UCSD-AML1 (cell line): ENCODE data around the gene FAM90A1.
"Not testable (repeated sequence)": the region's sequence is repeated elsewhere in the genome, so short reads cannot be mapped to it uniquely, and the experiment has no call there.

Experiments used
- DNase-seq: peaks from one replicate; lab custom pipeline; 2025; ENCODE audit not compliant: unreplicated experiment; lab: John Stamatoyannopoulos, UW

The FAM90A1 gene, protein sequence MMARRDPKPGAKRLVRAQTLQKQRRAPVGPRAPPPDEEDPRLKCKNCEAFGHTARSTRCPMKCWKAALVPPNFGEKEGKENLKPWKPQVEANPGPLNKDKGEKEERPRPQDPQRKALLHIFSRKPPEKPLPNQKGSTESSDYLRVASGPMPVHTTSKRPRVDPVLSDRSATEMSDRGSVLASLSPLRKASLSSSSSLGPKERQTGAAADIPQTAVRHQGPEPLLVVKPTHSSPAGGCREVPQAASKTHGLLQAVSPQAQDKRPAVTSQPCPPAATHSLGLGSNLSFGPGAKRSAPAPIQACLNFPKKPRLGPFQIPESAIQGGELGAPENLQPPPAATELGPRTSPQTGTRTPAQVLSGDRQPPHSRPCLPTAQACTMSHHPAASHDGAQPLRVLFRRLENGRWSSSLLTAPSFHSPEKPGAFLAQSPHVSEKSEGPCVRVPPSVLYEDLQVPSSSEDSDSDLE

GRCh38 chr12:8226992-8227731, at the start of gene FAM90A1:
Gene FAM90A1 (minus strand): TSS chr12:8227618. CDS start chr12:8224832, 2,786 bp downstream.
- peak; percentile 61 for DNase-seq

DNA sequence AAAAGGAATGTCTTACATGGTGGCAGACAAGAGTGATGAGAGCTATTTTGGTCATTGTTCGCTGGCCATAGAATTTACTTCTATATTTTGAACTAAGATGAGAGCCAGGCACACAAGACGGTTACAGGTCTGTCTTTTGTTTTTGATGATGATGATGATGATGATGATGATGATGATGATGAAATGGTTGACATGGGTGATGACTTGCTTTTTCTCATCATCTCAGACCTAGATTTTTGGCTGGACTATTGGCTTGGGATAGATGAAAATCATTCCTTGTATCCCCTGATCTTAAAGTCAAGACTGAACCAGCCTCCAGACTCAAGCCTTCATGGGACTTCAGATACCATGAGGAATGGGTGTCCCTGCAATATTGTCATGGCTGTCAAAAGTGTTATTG, 49.0 kb upstream of the FAM90A1 start:
- DNase-seq, result not testable (repeated sequence)

DNA sequence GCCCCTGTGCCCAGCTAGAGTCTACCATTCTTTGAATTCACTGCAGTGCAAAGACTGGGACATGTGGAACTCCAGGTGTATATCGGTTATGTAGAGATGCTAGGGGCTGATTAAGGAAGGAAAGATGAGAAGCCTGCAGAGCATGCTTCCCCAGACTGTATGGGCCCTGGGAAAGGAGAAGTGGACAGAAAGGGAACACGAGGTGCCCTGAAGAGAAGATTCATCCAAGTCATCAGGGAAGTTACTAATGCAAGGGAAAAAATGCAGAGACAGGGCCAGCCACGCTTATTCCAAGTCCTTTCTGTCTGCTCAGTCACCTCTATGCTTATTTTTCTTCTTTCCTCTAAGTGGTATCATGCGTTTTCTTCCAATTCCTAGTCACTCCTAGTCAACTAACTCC, 39.3 kb upstream of the FAM90A1 start:
- DNase-seq, result not testable (repeated sequence)

DNA sequence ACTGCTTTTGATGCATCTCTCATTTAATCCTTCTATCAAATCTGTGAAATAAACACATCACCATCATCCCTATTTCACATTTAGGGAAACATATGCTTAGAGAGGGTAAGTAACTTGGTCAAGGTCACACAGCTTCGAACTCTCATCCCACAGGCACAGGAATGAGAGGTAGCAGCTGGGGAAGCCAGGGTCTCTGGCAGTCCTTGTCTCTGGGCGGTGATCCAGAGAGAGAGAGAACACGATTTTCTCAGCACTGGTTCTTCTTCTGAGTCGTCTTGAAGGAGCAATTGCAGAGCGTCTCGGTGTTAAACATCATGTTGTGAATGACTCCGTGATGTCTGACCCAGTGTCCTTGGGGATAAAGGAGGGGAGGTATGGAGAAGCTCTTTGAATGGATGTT, 36.8 kb upstream of the FAM90A1 start:
- not testable (repeated sequence) for DNase-seq

DNA sequence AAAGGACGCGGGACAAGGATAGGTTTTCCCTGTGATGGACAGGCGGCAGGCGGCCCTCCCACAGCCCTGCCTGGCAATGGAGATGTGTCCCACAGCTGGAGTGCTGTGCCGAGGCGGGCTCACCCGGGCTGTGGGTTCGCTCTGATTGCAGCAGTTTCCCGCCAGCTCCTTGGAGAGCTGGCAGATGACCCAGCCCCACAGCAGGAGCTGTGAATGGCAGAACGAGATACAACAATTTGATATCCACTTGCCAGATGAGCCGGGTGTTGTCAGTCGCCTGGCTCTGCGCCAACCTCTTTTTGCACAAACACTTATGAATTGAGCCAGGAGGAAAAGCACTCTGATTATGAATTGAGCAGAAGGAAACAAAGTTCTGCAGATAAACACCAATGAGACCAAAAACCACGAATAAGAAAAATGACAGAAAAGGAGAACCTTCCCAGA, 33.7 kb upstream of the FAM90A1 start:
- DNase-seq, result not testable (repeated sequence)

- not testable (repeated sequence) for DNase-seq
Observed at GRCh38 chr12:8256356-8256755, 28.9 kb upstream of the FAM90A1 start.

GRCh38 chr12:8254705-8255104, 27.3 kb upstream of the FAM90A1 start:
- DNase-seq, result not testable (repeated sequence)

GRCh38 chr12:8252056-8252818, 24.8 kb upstream of the FAM90A1 start:
- DNase-seq, result not testable (repeated sequence)

DNA sequence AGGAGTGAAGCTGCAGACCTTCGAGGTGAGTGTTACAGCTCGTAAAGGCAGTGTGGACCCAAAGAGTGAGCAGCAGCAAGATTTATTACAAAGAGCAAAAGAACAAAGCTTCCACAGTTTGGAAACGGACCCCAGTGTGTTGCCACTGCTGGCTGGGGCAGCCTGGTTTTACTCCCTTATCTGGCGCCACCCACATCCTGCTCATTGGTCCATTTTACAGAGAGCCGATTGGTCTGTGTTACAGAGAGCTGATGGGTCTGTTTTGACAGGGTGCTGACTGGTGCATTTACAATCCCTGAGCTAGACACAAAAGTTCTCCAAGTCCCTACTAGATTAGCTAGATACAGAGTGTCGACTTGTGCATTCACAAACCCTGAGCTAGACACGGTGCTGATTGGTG, 24.2 kb upstream of the FAM90A1 start:
- not testable (repeated sequence) for DNase-seq

GRCh38 chr12:8246941-8247535, 19.6 kb upstream of the FAM90A1 start:
- DNase-seq, result not testable (repeated sequence)

DNA sequence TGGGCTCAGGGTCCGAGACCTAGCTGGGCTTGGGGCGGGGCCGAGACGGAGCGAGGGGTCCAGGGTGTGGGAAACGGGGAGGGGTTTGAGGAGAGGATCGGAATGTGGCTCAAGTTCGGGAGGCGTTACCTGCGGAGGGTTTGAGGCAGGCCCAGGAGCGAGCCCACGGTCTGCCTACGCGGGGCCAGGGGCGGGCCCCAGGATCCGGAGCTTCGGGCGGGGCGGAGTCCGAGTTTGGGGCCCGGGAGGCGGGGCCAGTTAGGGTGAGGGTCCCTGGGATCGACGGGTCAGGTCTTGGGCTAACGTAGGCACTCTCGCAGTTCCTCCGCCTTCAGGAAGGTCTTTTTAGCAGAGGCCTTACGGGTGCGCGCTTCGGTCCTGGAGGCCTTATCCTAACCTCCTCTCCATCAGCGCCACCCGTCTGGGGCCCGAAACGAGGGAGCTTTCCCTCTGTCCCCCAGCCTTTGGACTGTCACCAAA, 16.3 kb upstream of the FAM90A1 start:
- not testable (repeated sequence) for DNase-seq

DNA sequence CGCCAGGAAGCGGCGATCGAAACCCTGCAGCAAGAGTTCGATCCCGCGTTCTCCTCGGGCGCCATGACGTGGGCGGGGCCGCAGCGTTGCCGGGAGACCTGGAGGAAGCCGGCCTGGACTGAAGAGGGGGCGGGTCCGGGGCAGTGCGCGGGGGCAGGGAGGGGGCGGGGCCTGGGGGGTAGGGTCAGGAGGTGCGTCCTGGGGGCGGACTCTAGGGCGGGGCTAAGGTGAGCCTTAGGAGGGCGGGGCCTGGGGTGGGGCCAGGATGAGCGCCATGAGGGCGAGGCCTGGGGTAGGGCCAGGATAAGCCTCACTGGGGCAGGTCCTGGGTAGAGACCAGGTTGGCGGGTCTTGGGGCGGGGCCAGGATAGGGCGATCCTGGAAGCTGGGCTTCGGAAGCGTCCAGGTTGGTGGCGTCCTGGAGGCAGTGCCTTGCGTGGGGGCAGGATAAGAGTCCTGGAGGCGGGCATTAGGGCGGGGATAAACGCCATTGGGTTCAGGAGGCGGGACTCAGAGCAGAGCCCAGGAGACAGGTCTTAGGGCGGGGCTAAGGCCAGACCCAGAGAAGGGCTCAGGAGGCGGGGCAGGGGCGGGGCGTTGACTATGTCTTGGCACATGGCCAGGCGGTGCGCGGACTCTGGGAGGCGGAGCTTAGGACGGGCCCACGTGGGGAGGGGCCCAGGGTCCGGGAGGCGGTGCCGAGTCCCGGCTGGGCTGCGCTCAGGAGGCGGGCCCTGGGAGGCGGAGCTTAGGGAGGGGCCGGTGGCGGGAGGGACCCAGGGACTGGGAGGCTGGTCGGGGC, 15.7 kb upstream of the FAM90A1 start:
- DNase-seq, result peak; percentile 98

DNA sequence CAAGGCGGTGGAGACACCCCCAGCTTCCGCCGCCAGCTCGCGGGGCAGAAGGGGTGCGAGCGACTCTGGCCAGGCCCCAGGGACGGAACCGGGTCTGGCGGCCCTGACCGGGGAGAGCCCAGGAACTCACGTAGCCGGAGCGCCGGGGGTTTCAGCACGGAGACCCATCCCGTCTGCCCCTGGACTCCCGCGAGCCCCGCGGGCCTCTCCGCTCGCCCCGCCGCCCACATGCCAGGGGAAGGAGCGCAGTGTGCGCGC, 15.1 kb upstream of the FAM90A1 start:
- not testable (repeated sequence) for DNase-seq

GRCh38 chr12:8241917-8242621, 14.7 kb upstream of the FAM90A1 start:
- DNase-seq, result not testable (repeated sequence)

GRCh38 chr12:8240340-8241114, 13.1 kb upstream of the FAM90A1 start:
- not testable (repeated sequence) for DNase-seq

- DNase-seq, result not testable (repeated sequence)
Observed at GRCh38 chr12:8237031-8237430, 9.6 kb upstream of the FAM90A1 start.

GRCh38 chr12:8235316-8236157, 8.1 kb upstream of the FAM90A1 start:
- DNase-seq, result not testable (repeated sequence)

- DNase-seq, result not testable (repeated sequence)
Observed at GRCh38 chr12:8234746-8235145, 7.3 kb upstream of the FAM90A1 start.
